SK-N-MC (cell line): ENCODE results near the gene FAAP24.
"Not testable (repeated sequence)": the region's sequence is repeated elsewhere in the genome, so short reads cannot be mapped to it uniquely, and the experiment has no call there.

Source experiments
- DNase-seq: peaks from one replicate; pipeline ENCODE4 v3.0.0-alpha.2; 2011; ENCODE audit warnings: low read depth, low spot score
- H3K27ac ChIP-seq: fragments of 200-600 bp; sonication (generic); 2 replicates; pipeline ENCODE4 v1.5.1; 2016; ENCODE audit warnings: mixed run types
- H3K36me3 ChIP-seq: fragments of 200-600 bp; sonication (generic); 2 replicates; pipeline ENCODE4 v1.6.1; 2017; ENCODE audit warnings: antibody characterized with exemption, low read length, mixed read lengths; ENCODE audit not compliant: insufficient read depth
- H3K4me3 ChIP-seq: fragments of 200-600 bp; sonication (generic); 2 replicates; pipeline ENCODE4 v1.5.1; 2016
- H3K9ac ChIP-seq: fragments of 200-600 bp; sonication (generic); 2 replicates; pipeline ENCODE4 v1.8.0; 2017; ENCODE audit warnings: mixed run types, mixed read lengths; ENCODE audit not compliant: insufficient read length
- H3K9me3 ChIP-seq: fragments of 200-600 bp; sonication (generic); 2 replicates; pipeline ENCODE4 v1.6.1; 2017; ENCODE audit warnings: low read depth, mild to moderate bottlenecking, antibody characterized with exemption, low read length, moderate library complexity, mixed read lengths
- EZH2 ChIP-seq: fragments of 200-600 bp; sonication (generic); IDR thresholded peaks from one replicate; pipeline ENCODE4 v1.6.1; 2017; ENCODE audit warnings: antibody characterized with exemption
- FOXP2 ChIP-seq: optimal IDR thresholded peaks from 2 replicates; pipeline ENCODE3; 2011; ENCODE audit warnings: mild to moderate bottlenecking, moderate library complexity; ENCODE audit not compliant: insufficient read depth; ENCODE audit errors: extremely low read length, control extremely low read depth
- POLR2AphosphoS5 ChIP-seq: IDR thresholded peaks from 2 replicates; pipeline ENCODE4 v1.6.1; 2012; ENCODE audit warnings: mild to moderate bottlenecking, low read depth, low read length, borderline replicate concordance

FAAP24 gene

DNA sequence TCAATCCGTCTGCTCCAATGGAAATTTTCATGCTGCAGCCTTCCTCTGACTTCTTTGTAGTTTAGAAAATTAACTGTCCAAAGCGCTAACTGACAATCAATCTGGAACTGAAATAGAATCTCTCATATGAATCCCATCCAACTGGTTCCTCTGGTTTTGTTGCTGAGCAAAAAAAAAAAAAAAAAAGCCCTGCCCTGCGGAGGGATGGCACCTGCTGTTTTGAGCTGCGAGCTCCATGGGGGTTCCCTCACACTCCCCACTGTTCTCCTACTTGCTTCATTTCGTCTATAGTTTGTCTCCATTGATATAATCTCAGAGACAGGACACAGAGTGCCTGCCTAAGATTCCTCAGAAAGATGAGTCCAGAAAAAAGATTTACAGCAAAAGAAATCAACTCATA, 33.4 kb downstream of the FAAP24 start:
- TF ChIP-seq POLR2AphosphoS5, result no peak
- Histone ChIP-seq H3K9ac (no peak overlapping the region), H3K4me3 (no peak overlapping the region), H3K36me3 (peaks cover 11% of the 10 kb centered on the region; the same call in 1 of the 2 replicates), H3K9me3 (no peaks in the 10 kb centered on the region), H3K27ac (no peak overlapping the region)
- peak; percentile 1 for DNase-seq

- Histone ChIP-seq H3K9me3 (no peaks in the 10 kb centered on the region), H3K36me3 (peaks cover 17% of the 10 kb centered on the region; the same call in 1 of the 2 replicates), H3K4me3 (no peak overlapping the region), H3K27ac (no peak overlapping the region), H3K9ac (no peak overlapping the region)
- TF ChIP-seq FOXP2 (no peak), POLR2AphosphoS5 (no peak), EZH2 (no peak)
- no peak for DNase-seq
Observed at GRCh38 chr19:33008738-33009137, 36.7 kb downstream of the FAAP24 start.

DNA sequence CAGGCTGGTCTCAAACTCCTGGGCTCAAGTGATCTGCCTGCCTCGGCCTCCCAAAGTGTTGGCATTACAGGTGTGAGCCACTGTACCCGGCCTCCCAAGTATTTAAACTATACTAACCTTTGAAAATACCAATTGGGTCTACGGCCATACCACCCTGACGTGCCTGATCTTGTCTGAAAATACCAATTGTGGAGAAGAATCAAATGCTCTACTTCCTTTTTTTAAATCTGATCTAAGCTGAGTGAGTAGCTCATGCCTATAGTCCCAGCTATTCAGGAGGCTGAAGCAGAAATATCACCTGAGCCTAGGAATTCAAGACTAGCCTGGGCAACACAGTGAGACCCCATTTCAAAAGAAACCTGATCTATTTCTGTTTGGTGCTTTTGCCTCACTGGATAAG, 38.8 kb downstream of the FAAP24 start:
- H3K36me3 ChIP-seq, result peaks cover 17% of the 10 kb centered on the region; the same call in 1 of the 2 replicates

GRCh38 chr19:33022472-33023116, 50.6 kb downstream of the FAAP24 start:
- no peaks in the 10 kb centered on the region; the same call in 1 of the 2 replicates for H3K36me3 ChIP-seq
- no peak for DNase-seq
- H3K27ac ChIP-seq, result no peak overlapping the region
- H3K4me3 ChIP-seq, result no peak overlapping the region
- TF ChIP-seq EZH2, result no peak
- no peak for TF ChIP-seq FOXP2
- no peak for TF ChIP-seq POLR2AphosphoS5
- no peaks in the 10 kb centered on the region for H3K9me3 ChIP-seq
- no peak overlapping the region for H3K9ac ChIP-seq

More for the DNA sequence above, 38.8 kb downstream of the FAAP24 start:
- not testable (repeated sequence) for H3K27ac ChIP-seq, DNase-seq, H3K4me3 ChIP-seq, H3K9ac ChIP-seq, H3K9me3 ChIP-seq

DNA sequence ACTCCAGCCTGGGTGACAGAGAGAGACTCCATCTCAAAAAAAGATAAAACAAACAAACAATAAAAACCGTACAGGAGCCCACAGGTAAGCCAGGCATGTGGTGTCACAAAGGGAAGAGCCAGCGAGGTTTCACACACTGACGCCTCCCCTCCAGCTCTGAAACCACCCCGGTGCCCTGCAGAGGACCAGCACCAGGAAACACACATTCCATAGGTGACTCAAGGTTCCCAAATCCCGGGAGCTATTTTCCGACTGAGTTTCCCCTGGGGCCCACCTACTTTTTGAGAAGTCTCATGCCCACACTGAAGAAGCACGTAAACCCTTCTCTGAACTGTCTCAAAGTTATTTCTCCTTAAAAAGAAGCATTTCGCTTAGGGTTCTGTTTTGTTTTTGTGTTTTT, 52.4 kb downstream of the FAAP24 start:
- H3K36me3 ChIP-seq, result no peaks in the 10 kb centered on the region; the same call in 1 of the 2 replicates
- no peak overlapping the region for H3K4me3 ChIP-seq
- H3K9ac ChIP-seq, result no peak overlapping the region
- H3K9me3 ChIP-seq, result no peaks in the 10 kb centered on the region
- TF ChIP-seq FOXP2, result no peak
- TF ChIP-seq POLR2AphosphoS5, result no peak
- TF ChIP-seq EZH2, result no peak
- H3K27ac ChIP-seq, result no peak overlapping the region
- DNase-seq, result no peak

DNA sequence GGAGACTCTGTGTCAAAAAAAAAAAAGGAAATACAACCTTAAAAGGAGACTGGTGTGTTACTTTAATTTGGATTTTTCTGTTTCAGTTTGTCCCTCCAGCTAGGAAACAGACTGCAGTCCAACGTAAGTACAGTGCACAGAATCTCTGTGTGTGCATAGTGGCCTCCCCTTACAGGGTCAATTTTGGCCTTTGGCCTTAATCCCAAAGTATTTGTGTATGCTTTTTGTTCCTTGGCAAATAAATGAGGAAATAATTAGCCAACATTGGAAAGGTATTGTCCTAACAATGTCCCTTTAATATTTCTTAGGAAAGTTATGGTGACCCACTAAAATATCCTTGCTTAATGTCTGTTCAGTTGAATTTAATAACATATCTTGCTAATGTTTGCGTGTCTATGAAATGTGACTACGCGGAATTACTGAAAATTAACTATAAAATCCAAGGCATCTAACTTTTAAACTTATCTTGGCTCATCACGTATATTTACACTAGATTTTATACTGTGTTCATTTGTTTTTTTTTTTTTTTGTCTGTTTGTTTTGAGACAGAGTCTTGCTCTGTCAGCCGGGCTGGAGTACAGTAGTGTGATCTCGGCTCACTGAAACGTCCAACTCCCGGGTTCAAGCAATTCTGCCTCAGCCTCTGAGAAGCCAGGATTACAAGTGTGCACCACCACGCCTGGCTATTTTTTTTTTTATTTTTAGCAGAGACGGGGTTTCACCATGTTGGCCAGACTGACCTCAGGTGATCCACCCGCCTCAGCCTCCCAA, 53.6 kb downstream of the FAAP24 start:
- not testable (repeated sequence) for H3K9me3 ChIP-seq, DNase-seq, H3K27ac ChIP-seq, H3K36me3 ChIP-seq, H3K9ac ChIP-seq, H3K4me3 ChIP-seq

- DNase-seq, H3K27ac ChIP-seq, H3K4me3 ChIP-seq: not testable (repeated sequence)
Observed at GRCh38 chr19:33026602-33027001, 54.6 kb downstream of the FAAP24 start.

More at GRCh38 chr19:33026602-33027001, 54.6 kb downstream of the FAAP24 start:
- not testable (repeated sequence) for H3K9me3 ChIP-seq, H3K9ac ChIP-seq, H3K36me3 ChIP-seq
